Nephron progenitor cell (in vitro differentiated cells): ENCODE measurements around the gene AFF2.

Source experiments
- DNase-seq: peaks from one replicate; pipeline ENCODE4 v3.0.0; 2021
- H3K27ac Mint-ChIP-seq: 2 replicates; pipeline ENCODE4 v1.8.0; 2021; ENCODE audit warnings: mild to moderate bottlenecking, moderate library complexity, mixed read lengths
- H3K27me3 Mint-ChIP-seq: 2 replicates; pipeline ENCODE4 v1.8.0; 2021; ENCODE audit warnings: mild to moderate bottlenecking, low read depth, mixed read lengths; ENCODE audit not compliant: poor library complexity
- H3K36me3 Mint-ChIP-seq: 2 replicates; pipeline ENCODE4 v1.8.0; 2021; ENCODE audit warnings: low read depth, mixed read lengths
- H3K4me1 Mint-ChIP-seq: 2 replicates; pipeline ENCODE4 v1.8.0; 2021; ENCODE audit warnings: mixed read lengths
- H3K4me3 Mint-ChIP-seq: 2 replicates; pipeline ENCODE4 v1.8.0; 2021; ENCODE audit warnings: mild to moderate bottlenecking, moderate library complexity, mixed read lengths
- H3K9me3 Mint-ChIP-seq: 2 replicates; pipeline ENCODE4 v1.8.0; 2021; ENCODE audit warnings: mild to moderate bottlenecking, moderate library complexity, mixed read lengths
- CTCF ChIP-seq: fragments of 200-600 bp; sonication (generic); IDR thresholded peaks from 2 replicates; pipeline ENCODE4 v1.5.0; 2021; ENCODE audit warnings: antibody characterized with exemption

AFF2 gene

GRCh38 chrX:148691456-148691855 is 191.0 kb downstream of the AFF2 start:
- no peak for DNase-seq
- Mint-ChIP-seq H3K4me1 (no peaks in the 10 kb centered on the region), H3K4me3 (no peak overlapping the region), H3K36me3 (no peaks in the 10 kb centered on the region), H3K27me3 (no peaks in the 10 kb centered on the region), H3K27ac (no peak overlapping the region), H3K9me3 (peaks cover 27% of the 10 kb centered on the region)
- TF ChIP-seq CTCF, result no peak

GRCh38 chrX:148695255-148695654 is 194.8 kb downstream of the AFF2 start:
- Mint-ChIP-seq H3K27ac (no peak overlapping the region), H3K4me1 (no peaks in the 10 kb centered on the region), H3K36me3 (no peaks in the 10 kb centered on the region), H3K4me3 (no peak overlapping the region), H3K9me3 (peaks cover 25% of the 10 kb centered on the region), H3K27me3 (no peaks in the 10 kb centered on the region)
- no peak for TF ChIP-seq CTCF
- DNase-seq, result no peak

GRCh38 chrX:148698221-148698620 is 197.8 kb downstream of the AFF2 start:
- no peak overlapping the region for H3K4me3 Mint-ChIP-seq
- no peak for DNase-seq
- no peaks in the 10 kb centered on the region for H3K4me1 Mint-ChIP-seq
- no peaks in the 10 kb centered on the region for H3K27me3 Mint-ChIP-seq
- no peak for TF ChIP-seq CTCF
- no peaks in the 10 kb centered on the region for H3K36me3 Mint-ChIP-seq
- H3K27ac Mint-ChIP-seq, result no peak overlapping the region
- H3K9me3 Mint-ChIP-seq, result peaks cover 16% of the 10 kb centered on the region

- no peak overlapping the region for H3K27ac Mint-ChIP-seq
- no peak overlapping the region for H3K4me3 Mint-ChIP-seq
- H3K9me3 Mint-ChIP-seq, result peaks cover 9% of the 10 kb centered on the region
- H3K4me1 Mint-ChIP-seq, result no peaks in the 10 kb centered on the region
- no peaks in the 10 kb centered on the region for H3K27me3 Mint-ChIP-seq
- DNase-seq, result no peak
- H3K36me3 Mint-ChIP-seq, result no peaks in the 10 kb centered on the region
- no peak for TF ChIP-seq CTCF
Measured at GRCh38 chrX:148700021-148700420, 199.6 kb downstream of the AFF2 start.

GRCh38 chrX:148713981-148714380 is 213.6 kb downstream of the AFF2 start:
- Mint-ChIP-seq H3K4me1 (no peaks in the 10 kb centered on the region), H3K4me3 (no peak overlapping the region), H3K36me3 (no peaks in the 10 kb centered on the region), H3K27ac (no peak overlapping the region), H3K27me3 (no peaks in the 10 kb centered on the region), H3K9me3 (peaks cover 13% of the 10 kb centered on the region)
- TF ChIP-seq CTCF, result no peak
- no peak for DNase-seq

GRCh38 chrX:148715361-148715760 is 214.9 kb downstream of the AFF2 start:
- Mint-ChIP-seq H3K27ac (no peak overlapping the region), H3K4me3 (no peak overlapping the region), H3K27me3 (no peaks in the 10 kb centered on the region), H3K36me3 (no peaks in the 10 kb centered on the region), H3K4me1 (no peaks in the 10 kb centered on the region), H3K9me3 (peaks cover 13% of the 10 kb centered on the region)
- TF ChIP-seq CTCF, result no peak
- no peak for DNase-seq
